Fibroblast of skin of left quadriceps (primary cell): ENCODE measurements around the gene NEDD4L.
"Not testable (repeated sequence)": the region's sequence is repeated elsewhere in the genome, so short reads cannot be mapped to it uniquely, and the experiment has no call there.

ENCODE experiments used
- DNase-seq, 2 experiments: peaks; one replicate each; pipeline ENCODE4 v3.0.0-alpha.2; 2013; ENCODE audit warnings: low read depth in 2 of 2

Gene NEDD4L

DNA sequence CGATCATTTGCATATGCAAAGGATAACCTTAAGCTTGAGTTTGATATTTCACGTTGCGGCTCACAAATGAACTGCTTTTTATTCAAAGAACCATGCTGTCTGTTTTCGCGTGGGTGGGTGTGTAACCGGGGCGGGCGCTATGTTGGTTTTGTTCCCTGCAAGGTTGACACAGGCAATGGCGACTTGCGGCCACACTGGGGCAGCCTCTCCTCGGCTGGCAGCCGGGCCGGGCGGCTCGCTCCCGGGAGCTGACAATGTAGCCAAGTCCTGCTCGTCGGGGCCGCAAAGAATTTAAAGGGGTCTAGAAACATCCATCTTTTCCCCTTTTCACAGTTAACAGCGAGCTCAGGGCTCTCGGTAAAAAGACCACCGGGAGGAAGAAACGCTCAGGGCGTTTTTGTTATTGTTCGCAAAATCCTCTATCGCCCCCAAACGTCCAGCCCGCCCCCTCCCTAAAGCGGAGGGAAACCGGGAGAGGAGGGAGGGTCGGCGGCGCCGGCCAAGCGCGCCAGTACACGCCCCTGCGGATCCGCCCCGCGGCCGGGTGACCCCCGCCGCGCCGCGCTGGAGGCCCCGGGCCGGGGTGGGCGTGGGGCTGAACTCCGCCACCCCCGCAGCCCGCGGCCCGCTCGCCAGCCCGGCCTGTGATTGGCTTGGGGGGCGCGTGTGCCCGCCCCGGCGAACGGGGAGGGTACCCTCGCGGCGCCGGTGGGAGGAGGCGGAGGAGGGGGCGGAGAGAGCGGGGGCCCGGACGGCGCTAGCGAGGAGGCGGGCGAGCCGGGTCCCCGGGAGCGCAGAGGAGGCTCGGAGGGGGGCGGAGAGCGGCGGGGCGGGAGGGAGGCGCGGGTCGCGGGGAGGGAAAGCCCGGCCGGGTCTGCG lies at the start of gene NEDD4L:
TSS of gene NEDD4L (plus strand) at position 736 of the 879 bp plus-strand sequence. CDS start 435 bp downstream, outside the sequence.
- DNase-seq: peak; percentile 44 to 45

DNA sequence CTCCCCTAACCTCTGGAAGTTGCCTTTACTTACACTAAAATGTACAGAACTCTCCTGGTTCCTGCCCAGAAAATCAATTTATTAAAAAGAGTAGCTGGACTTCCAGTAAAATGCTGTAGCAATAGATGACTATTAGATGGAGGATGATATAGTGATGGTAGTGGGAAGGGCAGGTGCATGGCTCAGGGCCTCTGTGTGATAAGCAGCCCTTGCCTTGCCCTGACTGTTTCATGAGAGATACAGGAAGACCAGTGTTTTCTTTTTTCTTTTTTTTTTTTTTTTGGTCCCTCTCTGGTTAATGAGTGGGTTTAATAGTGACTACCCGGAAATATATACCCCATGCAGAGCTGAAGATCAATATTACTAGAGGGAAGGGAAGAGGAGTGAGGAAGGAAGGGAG lies 48.7 kb upstream of the NEDD4L start:
- DNase-seq: no peak

DNA sequence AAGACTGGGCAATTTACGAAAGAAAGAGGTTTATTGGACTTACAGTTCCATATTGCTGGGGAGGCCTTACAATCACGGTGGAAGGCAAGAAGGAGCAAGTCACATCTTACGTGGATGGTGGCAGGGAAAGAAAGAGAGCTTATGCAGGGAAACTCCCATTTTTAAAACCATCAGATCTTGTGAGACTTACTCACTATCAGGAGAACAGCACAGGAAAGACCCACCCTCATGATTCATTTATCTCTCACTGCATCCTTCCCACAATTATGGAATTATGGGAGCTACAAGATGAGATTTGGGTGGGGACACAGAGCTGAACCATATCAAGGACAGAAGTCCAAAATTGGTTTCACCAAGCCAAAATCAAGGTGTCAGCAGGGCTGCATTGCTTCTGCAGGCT lies 47.1 kb upstream of the NEDD4L start:
- not testable (repeated sequence) for DNase-seq

DNA sequence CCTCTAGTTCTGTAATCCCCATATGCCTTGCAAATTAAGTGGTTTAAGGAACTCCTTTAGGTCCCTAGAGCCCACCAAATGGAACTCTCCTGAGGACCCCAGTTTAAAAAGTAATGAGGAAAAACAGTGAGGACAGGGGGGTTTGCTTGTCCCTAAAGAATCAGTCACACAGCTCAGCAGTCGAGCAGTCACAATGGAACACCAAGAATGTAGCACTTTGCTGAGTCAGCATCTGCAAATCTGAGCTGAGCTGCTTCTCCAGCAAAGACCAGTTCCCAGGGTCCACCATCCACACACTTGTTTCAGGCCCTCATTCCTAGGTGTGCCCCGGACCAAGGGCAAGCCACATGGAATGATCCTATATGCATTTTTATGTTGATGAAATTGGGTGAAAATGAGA lies 46.2 kb upstream of the NEDD4L start:
- no peak for DNase-seq

DNA sequence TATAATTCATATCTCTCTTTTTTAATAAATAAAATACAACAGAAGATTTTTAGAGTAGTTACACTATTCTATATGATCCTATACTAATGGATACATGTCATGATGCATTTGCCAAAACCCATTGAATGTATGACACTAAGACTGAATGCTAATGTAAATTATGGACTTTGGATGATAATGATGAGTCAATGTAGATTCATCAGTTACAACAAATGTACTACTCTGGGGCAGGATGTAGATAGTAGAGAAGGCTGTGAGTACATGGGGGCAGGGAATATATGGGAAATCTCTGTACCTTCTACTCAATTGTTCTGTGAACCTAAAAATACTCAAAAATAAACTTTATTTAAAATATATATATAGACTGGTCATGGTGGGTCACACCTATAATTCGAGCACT lies 45.6 kb upstream of the NEDD4L start:
- DNase-seq: no peak

DNA sequence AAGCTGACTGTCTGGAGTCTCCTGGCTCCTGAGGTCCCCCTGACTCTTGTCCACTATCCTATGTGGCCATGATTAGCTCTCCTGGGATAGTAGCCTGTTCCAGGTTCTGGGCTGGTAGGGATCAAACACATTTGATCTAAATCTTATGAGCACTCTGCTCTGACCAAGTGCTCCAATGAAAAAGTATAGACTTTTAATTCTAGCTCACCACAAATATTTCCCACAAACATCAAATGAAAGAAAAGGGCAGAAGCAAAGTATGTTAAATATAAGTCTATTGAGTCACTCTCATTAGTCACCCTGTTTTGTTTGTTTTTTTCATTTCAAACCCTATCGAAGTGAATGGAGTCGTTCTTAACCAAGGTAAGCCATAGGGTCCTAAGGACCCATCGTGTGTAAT lies 39.7 kb upstream of the NEDD4L start:
- DNase-seq: peak; percentile 63 to 68

DNA sequence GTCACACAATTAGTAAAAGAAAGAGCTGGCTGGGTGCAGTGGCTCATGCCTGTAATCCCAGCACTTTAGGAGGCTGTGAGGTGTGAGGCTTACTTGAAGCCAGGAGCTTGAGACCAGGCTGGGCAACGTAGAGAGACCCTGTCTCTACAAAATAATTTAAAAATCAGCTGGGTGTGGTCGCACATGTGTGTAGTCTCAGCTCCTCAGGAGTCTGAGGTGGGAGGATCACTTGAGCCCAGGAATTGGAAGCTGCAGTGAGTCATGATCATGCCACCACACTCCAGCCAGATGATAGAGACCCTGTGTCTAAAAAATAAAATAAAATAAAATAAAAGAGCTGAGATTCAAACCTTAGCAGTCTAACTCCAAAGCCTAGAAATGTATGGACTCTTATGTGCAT lies 39.0 kb upstream of the NEDD4L start:
- no peak for DNase-seq

DNA sequence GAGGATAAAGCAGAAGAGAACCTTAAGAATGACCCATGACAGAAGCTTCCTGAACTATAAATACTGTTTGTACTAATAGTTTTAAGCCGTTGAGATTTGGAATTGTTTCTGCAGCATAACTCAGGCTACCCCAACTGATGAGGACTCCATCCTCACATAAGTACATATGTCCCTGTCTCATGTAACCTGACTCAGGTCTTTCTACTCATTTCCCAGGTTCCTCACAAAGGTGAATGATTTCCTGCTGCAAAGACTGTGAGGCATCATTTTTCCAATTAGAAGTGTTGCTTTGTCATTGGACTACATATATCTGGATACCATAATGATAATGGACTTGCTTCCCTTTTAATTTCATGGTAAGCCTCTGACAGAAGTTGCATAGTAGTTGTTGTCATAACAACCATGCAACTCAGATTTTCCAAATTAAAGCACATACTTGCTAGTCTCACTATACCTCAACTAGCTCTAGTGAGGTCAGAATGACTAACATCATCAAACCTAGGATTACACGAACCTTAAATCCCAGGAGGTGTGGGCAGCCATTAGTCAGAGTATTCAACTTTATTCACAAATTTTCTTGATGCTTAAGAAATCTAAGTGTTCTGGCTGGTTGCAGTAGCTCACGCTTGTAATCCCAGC lies 38.0 kb upstream of the NEDD4L start:
- peak; percentile 52 to 65 for DNase-seq

DNA sequence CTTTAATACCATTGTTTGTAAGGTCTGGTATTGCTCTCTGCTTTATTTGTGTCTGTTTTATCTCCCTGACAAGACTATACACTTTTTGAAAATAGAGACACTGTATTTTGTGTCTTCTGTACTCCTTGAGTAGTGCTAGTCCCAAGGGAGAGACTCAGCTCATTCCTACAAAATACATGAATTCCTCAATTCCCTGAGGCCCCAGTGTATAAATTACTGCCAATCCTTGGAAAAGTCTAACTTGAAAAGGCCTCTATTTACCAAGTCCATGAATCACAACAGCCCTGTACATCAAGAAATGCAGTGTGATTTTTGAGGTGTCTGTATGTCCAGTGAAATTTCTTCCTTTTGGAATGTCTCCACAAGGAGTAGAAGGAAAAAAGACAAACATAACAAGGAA lies 34.9 kb upstream of the NEDD4L start:
- peak; percentile 42 to 44 for DNase-seq

DNA sequence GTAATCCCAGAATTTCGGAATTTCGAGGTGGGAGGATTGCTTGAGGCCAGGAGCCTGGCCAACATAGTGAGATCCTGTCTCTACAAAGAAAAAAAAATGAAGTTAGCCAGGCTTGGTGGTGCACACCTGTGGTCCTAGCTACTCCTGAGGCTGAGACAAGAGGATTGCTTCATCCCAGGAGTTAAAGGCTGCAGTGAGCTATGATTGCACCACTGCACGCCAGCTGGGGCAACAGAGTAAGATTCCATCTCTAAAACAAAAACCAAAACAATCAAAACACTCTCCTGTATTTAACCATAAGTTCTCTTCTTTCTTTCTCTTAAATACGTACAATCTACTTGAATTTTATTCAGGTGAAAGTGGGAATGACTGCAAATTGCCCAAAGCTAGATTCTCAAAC lies 33.8 kb upstream of the NEDD4L start:
- DNase-seq: no peak

DNA sequence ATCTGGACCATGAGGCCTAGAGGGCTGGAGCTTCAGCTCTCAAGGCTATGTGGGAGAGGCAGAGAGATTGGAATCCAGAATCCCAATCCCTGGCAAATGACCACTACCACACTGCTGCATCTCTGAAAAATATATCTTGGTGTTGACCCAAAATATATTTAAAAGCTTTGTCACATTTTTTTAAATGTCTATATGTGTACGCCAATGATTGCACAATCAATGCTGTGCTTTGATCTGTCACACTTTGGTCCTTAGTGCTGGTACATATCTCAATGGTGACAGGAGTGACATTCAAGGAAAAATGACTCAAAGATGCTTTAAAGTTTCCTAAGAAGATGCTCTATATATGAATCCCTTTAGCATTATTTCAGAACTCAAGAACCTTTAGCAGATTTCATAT lies 31.7 kb upstream of the NEDD4L start:
- DNase-seq: no peak

DNA sequence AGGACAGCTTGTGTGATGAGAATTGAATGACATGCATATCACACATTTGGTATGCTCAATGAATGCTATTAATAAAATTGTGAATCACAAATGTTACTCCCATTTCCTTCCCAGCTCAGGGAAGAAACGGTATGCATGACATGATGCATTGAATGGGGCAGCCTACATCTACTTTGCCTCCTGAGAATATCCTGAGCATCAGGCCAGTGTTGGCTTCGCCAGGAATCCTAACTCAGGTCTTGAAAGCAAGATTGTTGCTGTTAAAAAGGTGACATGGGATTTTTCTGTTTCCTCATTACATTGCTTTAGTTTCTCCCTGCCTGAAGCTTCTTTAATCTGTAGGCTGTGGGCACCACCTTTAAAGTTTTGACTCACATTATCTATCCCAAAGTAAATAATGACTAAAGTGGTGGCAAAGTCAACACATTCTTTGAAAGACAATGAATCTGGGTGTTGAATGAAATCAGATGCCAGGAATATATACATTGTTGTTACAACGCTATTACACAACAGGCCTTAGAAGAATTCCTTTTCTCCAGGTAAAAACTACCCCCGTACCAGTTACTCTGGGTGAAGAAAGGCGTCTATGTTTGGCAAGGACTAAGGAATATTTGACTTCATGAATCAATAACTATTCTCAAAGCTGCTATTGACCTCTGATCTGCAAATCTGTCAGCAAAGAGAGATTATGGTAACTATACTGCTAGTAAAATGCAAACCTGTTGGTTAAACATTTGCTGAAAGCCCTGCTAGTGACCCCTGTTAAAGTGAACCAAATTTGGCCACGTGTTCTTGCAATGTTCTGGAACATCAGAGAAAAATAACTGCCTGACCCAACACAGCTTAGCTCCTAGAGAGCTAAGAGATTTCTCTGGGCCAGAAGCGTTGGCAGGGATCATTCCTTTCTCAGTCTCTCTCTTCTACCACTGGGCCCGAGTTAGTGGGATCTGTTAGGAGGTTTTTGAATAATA lies 30.5 kb upstream of the NEDD4L start:
- DNase-seq: no peak

DNA sequence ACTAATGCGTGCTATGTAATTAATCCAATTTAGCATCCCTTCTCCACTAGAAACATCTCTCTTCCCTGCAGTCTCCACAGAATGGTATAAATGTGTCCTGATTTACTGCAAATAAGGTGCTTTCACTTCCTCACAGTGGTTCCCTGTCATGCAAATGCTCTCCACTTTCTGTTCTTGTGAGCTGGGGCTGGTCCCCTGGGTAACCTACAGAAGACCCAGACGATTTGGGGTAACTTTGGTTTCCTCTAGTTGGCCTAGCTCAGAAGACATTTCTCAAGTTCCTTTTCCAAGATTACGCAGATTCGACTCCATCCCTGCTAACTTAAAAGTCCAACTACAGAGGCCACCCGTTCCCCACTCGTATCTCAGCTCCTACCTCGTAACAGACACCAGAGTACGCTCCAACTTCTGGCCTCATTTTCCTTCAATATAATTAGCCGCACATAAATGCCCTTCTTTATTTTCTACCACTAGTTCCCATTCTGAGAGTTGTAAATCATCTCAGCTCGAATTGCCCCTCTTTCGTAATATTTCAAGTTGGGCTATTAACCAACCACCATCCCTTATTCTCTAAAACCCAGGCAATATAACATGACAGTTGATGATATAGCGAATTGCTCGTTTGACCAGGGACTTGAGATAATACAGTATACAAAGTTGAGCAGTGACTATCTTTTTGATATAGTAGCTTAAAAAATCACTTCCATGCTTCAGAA lies 28.8 kb upstream of the NEDD4L start:
- DNase-seq: no peak

DNA sequence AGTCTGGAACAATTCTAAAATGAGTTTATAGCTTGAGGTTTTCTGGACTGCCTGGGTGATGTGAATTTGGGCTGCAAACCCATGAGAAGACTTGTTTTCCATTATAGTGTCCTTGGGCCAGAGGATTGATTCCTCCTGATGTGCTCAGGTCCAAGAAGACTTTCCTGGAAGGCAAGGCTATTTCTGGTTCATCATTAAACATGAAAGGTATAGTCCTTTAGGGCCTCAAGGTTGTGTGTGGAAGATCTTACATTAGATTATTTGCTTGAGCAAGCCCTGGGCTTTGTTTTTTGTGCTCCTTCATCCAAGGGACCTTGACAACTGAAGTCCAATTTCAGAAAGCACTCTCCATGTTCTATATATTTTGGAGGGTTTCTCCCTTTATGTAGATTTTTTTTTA lies 26.8 kb upstream of the NEDD4L start:
- DNase-seq: no peak

DNA sequence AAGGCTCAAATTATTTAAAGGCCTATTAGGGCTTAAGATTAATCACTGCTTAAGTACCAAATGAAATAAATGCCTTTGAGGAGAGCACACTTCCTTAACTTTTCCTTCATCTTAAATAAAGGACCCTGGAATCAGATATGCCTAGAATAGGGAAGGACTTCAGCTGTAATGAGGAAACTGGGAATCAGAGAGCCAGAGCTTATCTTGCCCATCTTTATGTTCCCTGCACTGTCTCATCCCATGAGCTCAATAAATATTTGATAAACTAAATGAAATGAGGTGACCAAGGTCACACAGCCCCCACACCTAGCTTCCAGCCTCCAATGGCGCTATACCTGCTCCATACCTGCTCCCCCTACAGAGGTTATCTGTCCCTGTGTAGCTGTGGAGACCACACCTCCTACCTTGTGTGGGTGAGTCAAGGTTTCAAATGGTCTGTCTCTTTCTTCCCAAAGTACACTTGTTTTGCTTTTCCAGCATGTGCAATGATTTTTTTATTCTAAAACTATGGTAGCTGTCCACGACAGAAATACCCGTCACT lies 23.4 kb upstream of the NEDD4L start:
- DNase-seq: no peak

DNA sequence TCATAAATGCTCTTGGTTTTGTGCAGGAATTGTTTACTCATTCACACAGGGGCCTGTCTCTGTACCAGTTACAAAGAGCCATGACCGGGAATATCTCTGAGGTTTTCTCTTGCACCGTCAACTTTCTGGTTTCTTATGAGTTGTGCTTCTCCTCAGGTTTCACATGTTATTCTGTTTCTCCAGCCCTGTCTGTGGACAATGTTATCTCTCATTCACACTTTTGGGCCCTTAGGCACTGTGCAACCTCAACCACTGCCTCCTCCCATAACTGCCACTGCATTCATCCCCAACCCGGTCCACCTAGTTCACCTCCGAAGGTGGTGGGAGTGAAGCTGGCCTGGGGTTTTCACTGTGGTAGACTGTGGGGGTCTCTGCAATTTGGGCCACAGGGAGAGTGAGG lies 22.5 kb upstream of the NEDD4L start:
- DNase-seq: no peak

DNA sequence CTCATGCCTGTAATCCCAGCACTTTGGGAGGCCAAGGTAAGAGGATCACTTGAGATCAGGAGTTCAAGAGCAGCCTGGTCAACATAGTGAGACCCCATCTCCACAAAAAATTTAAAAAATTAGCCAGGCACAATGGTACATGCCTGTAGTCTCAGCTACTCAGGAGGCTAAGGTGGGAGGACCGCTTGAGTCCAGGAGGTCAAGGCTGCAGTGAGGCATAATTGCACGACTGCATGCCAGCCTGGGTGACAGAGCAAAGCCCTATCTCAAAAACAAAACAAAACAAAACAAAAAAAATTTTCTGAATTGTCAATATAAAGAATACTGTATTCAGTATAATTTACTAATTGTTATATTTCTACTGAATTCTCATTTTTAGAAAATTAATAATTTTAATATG lies 20.9 kb upstream of the NEDD4L start:
- DNase-seq: no peak

DNA sequence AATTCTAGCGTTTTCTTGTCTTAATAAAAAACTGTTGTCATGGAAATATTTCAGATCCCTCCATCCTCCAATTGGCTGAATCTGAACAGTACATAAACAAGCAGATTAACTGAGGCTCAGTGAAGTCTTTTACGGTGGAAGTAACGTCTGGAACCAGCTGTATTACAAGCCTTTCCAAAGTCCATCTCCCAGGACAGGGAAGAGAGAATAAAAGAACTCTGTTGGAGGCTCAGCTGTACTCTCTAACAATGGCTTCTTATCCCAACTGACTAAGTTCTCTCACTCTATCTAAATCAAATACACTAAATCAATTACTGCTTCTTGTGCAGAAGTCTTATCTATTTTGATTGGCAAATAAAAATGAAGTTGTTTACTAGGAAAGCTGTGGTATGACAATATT lies 19.9 kb upstream of the NEDD4L start:
- no peak for DNase-seq

DNA sequence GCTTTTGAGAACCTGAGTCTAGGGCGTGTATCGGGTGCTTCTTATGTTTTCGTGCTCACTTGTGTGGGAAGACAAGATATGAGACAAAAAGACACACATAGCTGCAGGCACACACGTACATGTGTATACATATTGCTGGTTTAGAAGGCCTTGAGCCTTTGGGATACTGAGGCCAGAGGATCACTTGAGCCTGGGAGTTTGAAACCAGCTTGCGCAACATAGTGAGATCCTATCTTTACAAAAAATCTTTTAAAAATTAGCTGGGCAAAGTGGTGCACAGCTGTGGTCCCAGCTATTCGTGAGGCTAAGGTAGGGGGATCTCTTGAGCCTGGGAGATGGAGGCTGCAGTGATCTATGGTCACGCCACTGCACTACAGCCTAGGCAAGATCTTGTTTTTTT lies 18.8 kb upstream of the NEDD4L start:
- no peak for DNase-seq

DNA sequence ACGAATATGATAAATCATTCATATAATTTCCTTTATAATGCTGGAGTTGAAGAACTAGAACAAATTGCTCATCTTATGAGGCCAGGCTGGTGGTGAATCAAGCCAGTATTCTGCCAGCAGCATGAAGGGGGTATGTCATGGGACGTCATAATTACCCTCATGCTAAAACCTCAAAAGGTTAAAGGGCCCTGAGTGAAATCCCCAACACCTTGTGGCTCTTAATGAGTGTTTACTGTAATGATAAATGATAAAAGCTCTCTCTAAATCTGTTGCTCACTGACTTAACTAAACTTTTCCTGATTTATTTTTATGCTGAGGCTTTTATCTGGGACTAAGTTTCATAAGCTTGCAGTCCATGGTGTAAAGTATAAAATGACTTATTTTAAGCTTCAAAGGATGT lies 18.3 kb upstream of the NEDD4L start:
- no peak for DNase-seq

DNA sequence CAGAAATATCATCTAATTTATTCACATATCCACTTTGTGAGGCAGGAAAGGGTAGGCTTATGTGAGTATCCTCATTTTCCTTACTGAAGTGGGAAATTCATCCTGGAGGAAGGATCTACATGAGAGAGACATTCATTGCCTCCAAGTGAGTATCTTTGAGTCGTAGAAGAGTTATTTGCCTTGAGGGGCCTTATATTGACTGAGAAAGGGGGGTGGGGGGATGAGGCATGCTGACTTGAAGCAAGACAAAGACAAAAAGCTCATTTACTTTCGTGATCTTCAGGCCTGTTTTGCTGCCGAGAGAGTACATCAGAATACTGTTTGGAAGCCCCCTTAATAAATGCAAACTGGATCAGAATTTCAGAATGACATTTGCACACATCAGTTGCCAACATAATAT lies 17.6 kb upstream of the NEDD4L start:
- DNase-seq: no peak
